Measurements from ENCODE around the gene LRP8.

DNA sequence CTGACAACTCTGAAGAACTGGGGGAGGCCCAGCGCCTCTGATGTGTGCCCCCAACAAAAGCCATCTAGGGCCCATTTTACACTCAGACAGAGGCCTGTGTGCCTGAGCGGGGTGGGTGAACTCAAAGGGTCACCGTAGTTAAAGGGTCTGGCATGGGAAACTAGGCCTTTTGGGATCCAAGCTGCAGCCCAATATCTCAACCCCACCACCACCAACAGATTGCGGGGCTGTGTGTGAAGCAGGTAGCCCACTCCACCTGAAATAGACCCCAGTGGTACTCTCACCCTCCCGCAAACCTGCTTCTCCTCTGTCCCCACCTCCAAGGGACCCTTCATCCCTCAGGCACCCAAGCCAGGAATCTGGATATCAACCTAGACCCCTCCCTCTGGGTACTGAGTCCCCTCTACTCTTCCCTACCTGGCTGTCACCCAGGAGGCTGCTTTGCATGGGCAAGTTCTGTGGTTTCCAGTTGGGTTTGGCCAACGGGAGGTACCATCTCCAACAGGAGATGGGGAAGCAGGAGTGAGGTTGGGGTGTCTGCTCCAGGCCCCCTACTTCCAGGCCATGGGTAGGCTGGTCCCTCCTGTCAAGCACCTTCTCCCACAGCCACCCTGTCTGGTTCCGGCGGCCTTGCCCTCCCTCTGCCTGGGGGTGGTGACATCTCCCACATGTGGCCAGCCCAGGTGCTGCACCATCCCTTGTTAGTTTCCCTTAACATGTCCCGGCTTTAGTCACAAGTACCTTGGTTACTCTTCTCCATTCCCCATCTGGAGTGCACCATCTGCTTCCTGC is 35.2 kb upstream of the LRP8 start:
- TF ChIP-seq POLR2A (IDR thresholded peaks at IDR 0.05) (no peak), POLR2AphosphoS5 (IDR thresholded peaks at IDR 0.05) (no peak)
- TF ChIP-seq, protein P1, sequence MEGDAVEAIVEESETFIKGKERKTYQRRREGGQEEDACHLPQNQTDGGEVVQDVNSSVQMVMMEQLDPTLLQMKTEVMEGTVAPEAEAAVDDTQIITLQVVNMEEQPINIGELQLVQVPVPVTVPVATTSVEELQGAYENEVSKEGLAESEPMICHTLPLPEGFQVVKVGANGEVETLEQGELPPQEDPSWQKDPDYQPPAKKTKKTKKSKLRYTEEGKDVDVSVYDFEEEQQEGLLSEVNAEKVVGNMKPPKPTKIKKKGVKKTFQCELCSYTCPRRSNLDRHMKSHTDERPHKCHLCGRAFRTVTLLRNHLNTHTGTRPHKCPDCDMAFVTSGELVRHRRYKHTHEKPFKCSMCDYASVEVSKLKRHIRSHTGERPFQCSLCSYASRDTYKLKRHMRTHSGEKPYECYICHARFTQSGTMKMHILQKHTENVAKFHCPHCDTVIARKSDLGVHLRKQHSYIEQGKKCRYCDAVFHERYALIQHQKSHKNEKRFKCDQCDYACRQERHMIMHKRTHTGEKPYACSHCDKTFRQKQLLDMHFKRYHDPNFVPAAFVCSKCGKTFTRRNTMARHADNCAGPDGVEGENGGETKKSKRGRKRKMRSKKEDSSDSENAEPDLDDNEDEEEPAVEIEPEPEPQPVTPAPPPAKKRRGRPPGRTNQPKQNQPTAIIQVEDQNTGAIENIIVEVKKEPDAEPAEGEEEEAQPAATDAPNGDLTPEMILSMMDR (IDR thresholded peaks at IDR 0.05 in 8 of 11, conservative IDR thresholded peaks at IDR 0.05 in 3 of 11): no peak

All from spleen (tissue), 7 donors.